ENCODE data around the gene NANOS2. TPM values are rescaled to one million over a fixed set of nuclear protein-coding genes. Genes with fewer than 3 reads are reported as not detected.

Gene NANOS2
- total and polyA plus RNA-seq, 2 of the 13 experiments (the other 11 are each of a cell fraction or from before 2014, with no cell fraction given), result not detected

DNA sequence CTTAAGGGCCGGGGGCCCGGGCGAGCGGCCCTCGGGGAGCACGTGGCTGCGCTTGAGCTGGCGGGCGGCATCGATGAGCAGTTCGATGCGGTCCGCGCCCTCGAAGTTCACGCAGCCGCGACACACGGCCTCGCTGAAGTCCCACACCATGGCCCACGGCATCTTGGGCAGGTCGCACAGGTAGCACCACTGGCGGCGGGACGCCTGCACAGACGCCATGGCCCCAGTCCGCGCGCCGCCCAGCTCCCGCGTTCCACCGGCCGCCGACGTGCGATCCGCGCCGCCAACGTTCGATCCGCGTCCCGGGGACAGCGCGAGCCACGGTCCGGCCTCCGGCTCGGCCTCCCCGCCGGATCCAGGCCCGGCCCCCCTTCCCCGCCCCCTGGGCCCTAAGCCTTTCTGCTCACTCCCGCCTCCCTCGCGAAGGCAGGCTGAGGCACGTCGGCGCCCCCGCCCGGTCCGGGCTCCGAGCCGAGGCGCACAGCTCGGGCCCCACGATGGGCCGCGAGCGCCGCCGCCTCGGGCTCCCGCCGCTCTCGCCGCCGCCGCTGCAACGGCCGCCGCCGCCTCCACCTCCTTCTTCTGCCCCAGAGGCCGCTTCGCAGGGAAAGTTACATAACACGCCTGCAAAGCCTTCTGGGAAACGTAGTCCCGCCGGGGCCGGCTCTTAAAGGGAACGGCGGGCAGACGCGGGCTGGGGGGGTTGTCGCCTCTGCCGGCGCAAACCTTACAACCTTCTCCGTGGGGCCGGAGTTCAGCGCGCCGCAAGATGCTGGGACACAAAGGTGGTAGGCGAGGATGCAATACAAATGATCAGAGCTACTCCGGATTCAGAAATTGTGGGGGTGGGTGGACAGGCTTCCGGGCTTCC lies 28.8 kb downstream of the NANOS2 start, which contains the start of gene IRF2BP1 (continued):
- TF ChIP-seq RBM39 (IDR thresholded peaks at IDR 0.05; ENCODE audit: low read depth, low read length, poor library complexity, severe bottlenecking) (peak; percentile 23), ZEB1 (IDR thresholded peaks at IDR 0.05; ENCODE audit: insufficient replicate concordance, low read depth) (peak; percentile 11), KAT7 (CRISPR knock-in tag; IDR thresholded peaks at IDR 0.05; ENCODE audit: borderline replicate concordance) (peak; percentile 84; the same call in 1 of the 2 replicates), SUZ12 (IDR thresholded peaks at IDR 0.05; ENCODE audit: low read depth, low read length) (peak; percentile 67), CHCHD3 (CRISPR knock-in tag; IDR thresholded peaks at IDR 0.05) (0 out of 2 replicates have a peak, but pooled peaks have one; percentile 68), HNF1A (IDR thresholded peaks at IDR 0.05; ENCODE audit: low read depth) (peak; percentile 39; the same call in 1 of the 2 replicates), HNF1A (CRISPR knock-in tag; IDR thresholded peaks at IDR 0.05; ENCODE audit: borderline replicate concordance) (0 out of 2 replicates have a peak, but pooled peaks have one; percentile 2), MEIS2 (CRISPR knock-in tag; IDR thresholded peaks at IDR 0.05) (0 out of 2 replicates have a peak, but pooled peaks have one; percentile 3), KLF15 (CRISPR knock-in tag; IDR thresholded peaks at IDR 0.05; ENCODE audit: borderline replicate concordance) (0 out of 2 replicates have a peak, but pooled peaks have one; percentile 34), ZNF724P (CRISPR knock-in tag; IDR thresholded peaks at IDR 0.05; ENCODE audit: borderline replicate concordance) (no peak), MAX (IDR thresholded peaks at IDR 0.05) (peak; percentile 77), SOX6 (IDR thresholded peaks at IDR 0.05) (no peak), SOX6 (CRISPR knock-in tag; IDR thresholded peaks at IDR 0.05) (0 out of 2 replicates have a peak, but pooled peaks have one; percentile 5), FOXJ3 (CRISPR knock-in tag; IDR thresholded peaks at IDR 0.05; ENCODE audit: borderline replicate concordance) (no peak), ZFY (CRISPR knock-in tag; IDR thresholded peaks at IDR 0.05) (peak; percentile 90), NR2F1 (CRISPR knock-in tag; IDR thresholded peaks at IDR 0.05) (no peak), MXI1 (IDR thresholded peaks at IDR 0.05; ENCODE audit: borderline replicate concordance, low read depth, low read length) (peak; percentile 46; the same call in 1 of the 3 replicates), RXRA (CRISPR knock-in tag; IDR thresholded peaks at IDR 0.05) (no peak), KDM6A (CRISPR knock-in tag; IDR thresholded peaks at IDR 0.05; ENCODE audit: low read depth) (no peak), NKX3-1 (CRISPR knock-in tag; IDR thresholded peaks at IDR 0.05) (no peak), SIN3A (IDR thresholded peaks at IDR 0.05; ENCODE audit: borderline replicate concordance, low read depth, low read length) (0 out of 2 replicates have a peak, but pooled peaks have one; percentile 12), ZNF616 (CRISPR knock-in tag; IDR thresholded peaks at IDR 0.05; ENCODE audit: low read depth) (peak; percentile 75; the same call in 1 of the 2 replicates)
- TF ChIP-seq, protein P1, sequence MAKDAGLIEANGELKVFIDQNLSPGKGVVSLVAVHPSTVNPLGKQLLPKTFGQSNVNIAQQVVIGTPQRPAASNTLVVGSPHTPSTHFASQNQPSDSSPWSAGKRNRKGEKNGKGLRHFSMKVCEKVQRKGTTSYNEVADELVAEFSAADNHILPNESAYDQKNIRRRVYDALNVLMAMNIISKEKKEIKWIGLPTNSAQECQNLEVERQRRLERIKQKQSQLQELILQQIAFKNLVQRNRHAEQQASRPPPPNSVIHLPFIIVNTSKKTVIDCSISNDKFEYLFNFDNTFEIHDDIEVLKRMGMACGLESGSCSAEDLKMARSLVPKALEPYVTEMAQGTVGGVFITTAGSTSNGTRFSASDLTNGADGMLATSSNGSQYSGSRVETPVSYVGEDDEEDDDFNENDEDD (CRISPR knock-in tag; IDR thresholded peaks at IDR 0.05; ENCODE audit: borderline replicate concordance), result peak; percentile 39; the same call in 1 of the 2 replicates

All from HepG2 (cell line).